ENCODE results near the gene TBC1D30. TPM values are rescaled to one million over a fixed set of nuclear protein-coding genes. Genes with fewer than 3 reads are reported as not detected.
A peak's percentile ranks its signal among the peaks of the same experiment; 100 is the strongest.

Gene TBC1D30
- total and polyA plus RNA-seq, 9 of the 15 experiments (the other 6 are each of a cell fraction or from before 2014, with no cell fraction given): 0.07 to 0.55 (median 0.20) TPM; not detected in 1

DNA sequence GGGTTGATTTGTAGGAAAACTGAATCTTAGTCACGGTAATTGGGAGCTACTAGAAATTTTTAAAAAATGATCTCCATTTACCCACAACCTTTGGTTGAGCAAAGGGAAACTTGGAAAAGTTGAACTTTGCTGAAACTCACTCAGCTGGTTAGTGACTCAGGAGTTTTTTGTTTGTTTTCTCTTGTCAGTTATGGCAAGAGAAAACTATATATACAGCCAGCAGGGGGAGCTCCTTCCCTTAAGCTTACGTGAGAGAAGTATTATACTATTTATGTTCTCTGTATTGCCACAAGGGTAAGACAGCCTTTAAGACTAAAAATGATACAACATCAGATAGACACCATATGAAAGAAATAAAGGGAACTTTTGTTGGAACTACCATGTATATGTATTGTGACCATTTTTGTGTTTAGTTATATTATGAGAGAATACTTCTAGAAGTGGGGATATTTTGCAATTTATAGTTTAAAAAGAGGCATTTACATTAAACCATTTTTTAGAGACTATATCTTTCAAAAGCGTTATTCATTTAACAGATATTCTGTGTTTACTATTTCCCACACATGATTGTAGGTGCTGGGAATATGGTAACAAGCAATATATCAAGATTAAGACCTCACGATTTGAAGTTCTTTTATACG, 28.1 kb upstream of the TBC1D30 start (continued):
- TF ChIP-seq, protein P1, sequence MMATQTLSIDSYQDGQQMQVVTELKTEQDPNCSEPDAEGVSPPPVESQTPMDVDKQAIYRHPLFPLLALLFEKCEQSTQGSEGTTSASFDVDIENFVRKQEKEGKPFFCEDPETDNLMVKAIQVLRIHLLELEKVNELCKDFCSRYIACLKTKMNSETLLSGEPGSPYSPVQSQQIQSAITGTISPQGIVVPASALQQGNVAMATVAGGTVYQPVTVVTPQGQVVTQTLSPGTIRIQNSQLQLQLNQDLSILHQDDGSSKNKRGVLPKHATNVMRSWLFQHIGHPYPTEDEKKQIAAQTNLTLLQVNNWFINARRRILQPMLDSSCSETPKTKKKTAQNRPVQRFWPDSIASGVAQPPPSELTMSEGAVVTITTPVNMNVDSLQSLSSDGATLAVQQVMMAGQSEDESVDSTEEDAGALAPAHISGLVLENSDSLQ (IDR thresholded peaks at IDR 0.05): peak; percentile 53; the same call in 1 of the 2 replicates
- TF ChIP-seq, protein P2, sequence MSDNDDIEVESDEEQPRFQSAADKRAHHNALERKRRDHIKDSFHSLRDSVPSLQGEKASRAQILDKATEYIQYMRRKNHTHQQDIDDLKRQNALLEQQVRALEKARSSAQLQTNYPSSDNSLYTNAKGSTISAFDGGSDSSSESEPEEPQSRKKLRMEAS (CRISPR knock-in tag; IDR thresholded peaks at IDR 0.05): no peak
- TF ChIP-seq MAFK (IDR thresholded peaks at IDR 0.05; ENCODE audit: low read length): peak; percentile 74; the same call in 1 of the 2 replicates
- TF ChIP-seq, protein P3, sequence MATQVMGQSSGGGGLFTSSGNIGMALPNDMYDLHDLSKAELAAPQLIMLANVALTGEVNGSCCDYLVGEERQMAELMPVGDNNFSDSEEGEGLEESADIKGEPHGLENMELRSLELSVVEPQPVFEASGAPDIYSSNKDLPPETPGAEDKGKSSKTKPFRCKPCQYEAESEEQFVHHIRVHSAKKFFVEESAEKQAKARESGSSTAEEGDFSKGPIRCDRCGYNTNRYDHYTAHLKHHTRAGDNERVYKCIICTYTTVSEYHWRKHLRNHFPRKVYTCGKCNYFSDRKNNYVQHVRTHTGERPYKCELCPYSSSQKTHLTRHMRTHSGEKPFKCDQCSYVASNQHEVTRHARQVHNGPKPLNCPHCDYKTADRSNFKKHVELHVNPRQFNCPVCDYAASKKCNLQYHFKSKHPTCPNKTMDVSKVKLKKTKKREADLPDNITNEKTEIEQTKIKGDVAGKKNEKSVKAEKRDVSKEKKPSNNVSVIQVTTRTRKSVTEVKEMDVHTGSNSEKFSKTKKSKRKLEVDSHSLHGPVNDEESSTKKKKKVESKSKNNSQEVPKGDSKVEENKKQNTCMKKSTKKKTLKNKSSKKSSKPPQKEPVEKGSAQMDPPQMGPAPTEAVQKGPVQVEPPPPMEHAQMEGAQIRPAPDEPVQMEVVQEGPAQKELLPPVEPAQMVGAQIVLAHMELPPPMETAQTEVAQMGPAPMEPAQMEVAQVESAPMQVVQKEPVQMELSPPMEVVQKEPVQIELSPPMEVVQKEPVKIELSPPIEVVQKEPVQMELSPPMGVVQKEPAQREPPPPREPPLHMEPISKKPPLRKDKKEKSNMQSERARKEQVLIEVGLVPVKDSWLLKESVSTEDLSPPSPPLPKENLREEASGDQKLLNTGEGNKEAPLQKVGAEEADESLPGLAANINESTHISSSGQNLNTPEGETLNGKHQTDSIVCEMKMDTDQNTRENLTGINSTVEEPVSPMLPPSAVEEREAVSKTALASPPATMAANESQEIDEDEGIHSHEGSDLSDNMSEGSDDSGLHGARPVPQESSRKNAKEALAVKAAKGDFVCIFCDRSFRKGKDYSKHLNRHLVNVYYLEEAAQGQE (IDR thresholded peaks at IDR 0.05; ENCODE audit: borderline replicate concordance): peak; percentile 41; the same call in 1 of the 2 replicates
- TF ChIP-seq, protein P3 (CRISPR knock-in tag; IDR thresholded peaks at IDR 0.05; ENCODE audit: low read depth): no peak
- TF ChIP-seq SMARCA4 (IDR thresholded peaks at IDR 0.05): peak; percentile 51; the same call in 1 of the 2 replicates
- TF ChIP-seq ARID1B (IDR thresholded peaks at IDR 0.05): 0 out of 2 replicates have a peak, but pooled peaks have one; percentile 11
- TF ChIP-seq, protein P4, sequence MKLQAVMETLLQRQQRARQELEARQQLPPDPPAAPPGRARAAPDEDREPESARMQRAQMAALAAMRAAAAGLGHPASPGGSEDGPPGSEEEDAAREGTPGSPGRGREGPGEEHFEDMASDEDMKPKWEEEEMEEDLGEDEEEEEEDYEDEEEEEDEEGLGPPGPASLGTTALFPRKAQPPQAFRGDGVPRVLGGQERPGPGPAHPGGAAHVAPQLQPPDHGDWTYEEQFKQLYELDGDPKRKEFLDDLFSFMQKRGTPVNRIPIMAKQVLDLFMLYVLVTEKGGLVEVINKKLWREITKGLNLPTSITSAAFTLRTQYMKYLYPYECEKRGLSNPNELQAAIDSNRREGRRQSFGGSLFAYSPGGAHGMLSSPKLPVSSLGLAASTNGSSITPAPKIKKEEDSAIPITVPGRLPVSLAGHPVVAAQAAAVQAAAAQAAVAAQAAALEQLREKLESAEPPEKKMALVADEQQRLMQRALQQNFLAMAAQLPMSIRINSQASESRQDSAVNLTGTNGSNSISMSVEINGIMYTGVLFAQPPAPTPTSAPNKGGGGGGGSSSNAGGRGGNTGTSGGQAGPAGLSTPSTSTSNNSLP (IDR thresholded peaks at IDR 0.05; ENCODE audit: borderline replicate concordance, low read depth, low read length): peak; percentile 82; the same call in 1 of the 2 replicates
- TF ChIP-seq ZFP30 (CRISPR knock-in tag; IDR thresholded peaks at IDR 0.05; ENCODE audit: borderline replicate concordance): no peak
- TF ChIP-seq, protein P5, sequence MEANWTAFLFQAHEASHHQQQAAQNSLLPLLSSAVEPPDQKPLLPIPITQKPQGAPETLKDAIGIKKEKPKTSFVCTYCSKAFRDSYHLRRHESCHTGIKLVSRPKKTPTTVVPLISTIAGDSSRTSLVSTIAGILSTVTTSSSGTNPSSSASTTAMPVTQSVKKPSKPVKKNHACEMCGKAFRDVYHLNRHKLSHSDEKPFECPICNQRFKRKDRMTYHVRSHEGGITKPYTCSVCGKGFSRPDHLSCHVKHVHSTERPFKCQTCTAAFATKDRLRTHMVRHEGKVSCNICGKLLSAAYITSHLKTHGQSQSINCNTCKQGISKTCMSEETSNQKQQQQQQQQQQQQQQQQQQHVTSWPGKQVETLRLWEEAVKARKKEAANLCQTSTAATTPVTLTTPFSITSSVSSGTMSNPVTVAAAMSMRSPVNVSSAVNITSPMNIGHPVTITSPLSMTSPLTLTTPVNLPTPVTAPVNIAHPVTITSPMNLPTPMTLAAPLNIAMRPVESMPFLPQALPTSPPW (CRISPR knock-in tag; IDR thresholded peaks at IDR 0.05): 0 out of 2 replicates have a peak, but pooled peaks have one; percentile 19
- TF ChIP-seq, protein P6, sequence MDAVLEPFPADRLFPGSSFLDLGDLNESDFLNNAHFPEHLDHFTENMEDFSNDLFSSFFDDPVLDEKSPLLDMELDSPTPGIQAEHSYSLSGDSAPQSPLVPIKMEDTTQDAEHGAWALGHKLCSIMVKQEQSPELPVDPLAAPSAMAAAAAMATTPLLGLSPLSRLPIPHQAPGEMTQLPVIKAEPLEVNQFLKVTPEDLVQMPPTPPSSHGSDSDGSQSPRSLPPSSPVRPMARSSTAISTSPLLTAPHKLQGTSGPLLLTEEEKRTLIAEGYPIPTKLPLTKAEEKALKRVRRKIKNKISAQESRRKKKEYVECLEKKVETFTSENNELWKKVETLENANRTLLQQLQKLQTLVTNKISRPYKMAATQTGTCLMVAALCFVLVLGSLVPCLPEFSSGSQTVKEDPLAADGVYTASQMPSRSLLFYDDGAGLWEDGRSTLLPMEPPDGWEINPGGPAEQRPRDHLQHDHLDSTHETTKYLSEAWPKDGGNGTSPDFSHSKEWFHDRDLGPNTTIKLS (IDR thresholded peaks at IDR 0.05; ENCODE audit: borderline replicate concordance, low read depth): no peak
